A549 (cell line): ENCODE data around the gene PPP2R2C.

Experiments
- CTCF ChIP-seq: fragments of >200 bp; sonication (Bioruptor Twin); formaldehyde crosslinking; IDR thresholded peaks from 3 replicates; pipeline ENCODE4 v1.5.1; 2016
- EP300 ChIP-seq, 2 experiments: fragments of >200 bp; sonication (Bioruptor Twin); formaldehyde crosslinking; IDR thresholded peaks; 2 replicates in 1 of 2; 3 replicates in 1 of 2; pipeline ENCODE4 v1.6.1; 2016 to 2017
- HDAC2 ChIP-seq: fragments of 200-600 bp; sonication (generic); IDR thresholded peaks from 2 replicates; pipeline ENCODE4 v1.6.1; 2016
- MAZ ChIP-seq: fragments of 150-350 bp; IDR thresholded peaks from 2 replicates; pipeline ENCODE4 v1.6.1; 2014; ENCODE audit warnings: antibody characterized with exemption, low read depth, low read length, borderline replicate concordance
- NR3C1 ChIP-seq: fragments of >200 bp; sonication (Bioruptor Twin); formaldehyde crosslinking; IDR thresholded peaks from 3 replicates; pipeline ENCODE4 v1.6.1; 2017
- POLR2A ChIP-seq: IDR thresholded peaks from 2 replicates; pipeline ENCODE4 v1.6.1; 2012; ENCODE audit warnings: mild to moderate bottlenecking, low read length
- RAD21 ChIP-seq, 2 experiments: fragments of >200 bp in 1 of 2; sonication (Bioruptor Twin) in 1 of 2; formaldehyde crosslinking in 1 of 2; IDR thresholded peaks in 1 of 2; conservative IDR thresholded peaks in 1 of 2; 2 replicates in 1 of 2; 3 replicates in 1 of 2; pipeline ENCODE4 v1.6.1; 2012 to 2018; ENCODE audit warnings: inconsistent platforms in 1 of 2
- RCOR1 ChIP-seq: fragments of 150-350 bp; IDR thresholded peaks from 2 replicates; pipeline ENCODE4 v1.6.1; 2014; ENCODE audit warnings: antibody characterized with exemption, low read length, low read depth
- USF2 ChIP-seq: fragments of 450-650 bp; IDR thresholded peaks from 2 replicates; pipeline ENCODE4 v1.6.1; 2014; ENCODE audit warnings: antibody characterized with exemption

GRCh38 chr4:6282314-6282771 is 190.1 kb downstream of the PPP2R2C start:
- TF ChIP-seq POLR2A, result no peak
- TF ChIP-seq NR3C1, result no peak
- no peak for TF ChIP-seq USF2
- TF ChIP-seq CTCF, result no peak
- TF ChIP-seq MAZ, result no peak
- TF ChIP-seq HDAC2, result no peak
- no peak for TF ChIP-seq RAD21 (conservative IDR thresholded peaks at IDR 0.05 in 1 of 2, IDR thresholded peaks at IDR 0.05 in 1 of 2)
- TF ChIP-seq RCOR1, result no peak
- TF ChIP-seq EP300 (IDR thresholded peaks at IDR 0.05), result no peak
